ENCODE results near the gene ADAMTSL1.

ADAMTSL1 gene

GRCh38 chr9:18467696-18468095, 6.3 kb upstream of the ADAMTSL1 start:
- DNase-seq (ENCODE audit: low spot score): no peak

- no peak for DNase-seq (ENCODE audit: low spot score)
Observed at GRCh38 chr9:18472435-18472834, 1.5 kb upstream of the ADAMTSL1 start.

- no peak for DNase-seq (ENCODE audit: low spot score)
Observed at GRCh38 chr9:18472841-18473251, 1.1 kb upstream of the ADAMTSL1 start.

- no peak for DNase-seq (ENCODE audit: low spot score)
Observed at GRCh38 chr9:18474783-18475182, 830 bp downstream of the ADAMTSL1 start.

GRCh38 chr9:18477121-18477660, 3.2 kb downstream of the ADAMTSL1 start:
- no peak for DNase-seq (ENCODE audit: low spot score)

GRCh38 chr9:18477719-18478118, 3.8 kb downstream of the ADAMTSL1 start:
- DNase-seq (ENCODE audit: low spot score): no peak

GRCh38 chr9:18478501-18479361, 4.8 kb downstream of the ADAMTSL1 start:
- no peak for DNase-seq (ENCODE audit: low spot score)

GRCh38 chr9:18479405-18479804, 5.5 kb downstream of the ADAMTSL1 start:
- DNase-seq (ENCODE audit: low spot score): no peak

- DNase-seq (ENCODE audit: low spot score): no peak
Observed at GRCh38 chr9:18480662-18481093, 6.7 kb downstream of the ADAMTSL1 start.

- no peak for DNase-seq (ENCODE audit: low spot score)
Observed at GRCh38 chr9:18482371-18482770, 8.4 kb downstream of the ADAMTSL1 start.

GRCh38 chr9:18485714-18486113, 11.8 kb downstream of the ADAMTSL1 start:
- DNase-seq (ENCODE audit: low spot score): no peak

- no peak for DNase-seq (ENCODE audit: low spot score)
Observed at GRCh38 chr9:18487611-18488010, 13.7 kb downstream of the ADAMTSL1 start.

GRCh38 chr9:18488886-18489285, 14.9 kb downstream of the ADAMTSL1 start:
- no peak for DNase-seq (ENCODE audit: low spot score)

- no peak for DNase-seq (ENCODE audit: low spot score)
Observed at GRCh38 chr9:18489861-18490260, 15.9 kb downstream of the ADAMTSL1 start.

GRCh38 chr9:18490641-18491370, 16.9 kb downstream of the ADAMTSL1 start:
- no peak for DNase-seq (ENCODE audit: low spot score)

- no peak for DNase-seq (ENCODE audit: low spot score)
Observed at GRCh38 chr9:18492612-18493011, 18.7 kb downstream of the ADAMTSL1 start.

GRCh38 chr9:18493451-18493993, 19.6 kb downstream of the ADAMTSL1 start:
- no peak for DNase-seq (ENCODE audit: low spot score)

- DNase-seq (ENCODE audit: low spot score): no peak
Observed at GRCh38 chr9:18495065-18495464, 21.1 kb downstream of the ADAMTSL1 start.

GRCh38 chr9:18496256-18497000, 22.5 kb downstream of the ADAMTSL1 start:
- no peak for DNase-seq (ENCODE audit: low spot score)

- DNase-seq (ENCODE audit: low spot score): no peak
Observed at GRCh38 chr9:18499062-18499461, 25.1 kb downstream of the ADAMTSL1 start.

GRCh38 chr9:18499980-18500379, 26.0 kb downstream of the ADAMTSL1 start:
- no peak for DNase-seq (ENCODE audit: low spot score)

GRCh38 chr9:18500451-18500850, 26.5 kb downstream of the ADAMTSL1 start:
- no peak for DNase-seq (ENCODE audit: low spot score)
